GM18909 (cell line): ENCODE measurements around the gene CCDC102B.
"Not testable (repeated sequence)": the region's sequence is repeated elsewhere in the genome, so short reads cannot be mapped to it uniquely, and the experiment has no call there.

Experiments
- ATAC-seq: cut with Tn5 transposase; IDR thresholded peaks from one replicate; pipeline ENCODE4 v1.9.1; 2021; ENCODE audit warnings: mild to moderate bottlenecking; ENCODE audit not compliant: unreplicated experiment, poor library complexity

Gene CCDC102B

GRCh38 chr18:68887410-68887809 is 89.5 kb downstream of the CCDC102B start:
- ATAC-seq, result no peak

- ATAC-seq, result no peak
Measured at GRCh38 chr18:68893354-68893753, 95.5 kb downstream of the CCDC102B start.

GRCh38 chr18:68897286-68897685 is 99.4 kb downstream of the CCDC102B start:
- no peak for ATAC-seq

- ATAC-seq, result no peak
Measured at GRCh38 chr18:68909579-68909978, 111.7 kb downstream of the CCDC102B start.

- ATAC-seq, result no peak
Measured at GRCh38 chr18:68915061-68915460, 117.2 kb downstream of the CCDC102B start.

GRCh38 chr18:68916734-68917133 is 118.9 kb downstream of the CCDC102B start:
- ATAC-seq, result no peak

GRCh38 chr18:68918216-68918615 is 120.3 kb downstream of the CCDC102B start:
- no peak for ATAC-seq

- no peak for ATAC-seq
Measured at GRCh38 chr18:68919900-68920299, 122.0 kb downstream of the CCDC102B start.

GRCh38 chr18:68922392-68922791 is 124.5 kb downstream of the CCDC102B start:
- ATAC-seq, result no peak

- ATAC-seq, result peak; percentile 86
Measured at GRCh38 chr18:68925268-68925667, 127.4 kb downstream of the CCDC102B start.

- ATAC-seq, result no peak
Measured at GRCh38 chr18:68928762-68929675, 131.1 kb downstream of the CCDC102B start.

GRCh38 chr18:68935686-68936085 is 137.8 kb downstream of the CCDC102B start:
- no peak for ATAC-seq

- ATAC-seq, result peak; percentile 79
Measured at GRCh38 chr18:68937029-68937599, 139.2 kb downstream of the CCDC102B start.

- no peak for ATAC-seq
Measured at GRCh38 chr18:68940039-68940438, 142.2 kb downstream of the CCDC102B start.

GRCh38 chr18:68940754-68941153 is 142.9 kb downstream of the CCDC102B start:
- ATAC-seq, result peak; percentile 54

GRCh38 chr18:68942230-68942629 is 144.3 kb downstream of the CCDC102B start:
- ATAC-seq, result no peak

- not testable (repeated sequence) for ATAC-seq
Measured at GRCh38 chr18:68943861-68944260, 146.0 kb downstream of the CCDC102B start.

GRCh38 chr18:68944330-68944729 is 146.4 kb downstream of the CCDC102B start:
- ATAC-seq, result no peak

GRCh38 chr18:68944826-68945225 is 146.9 kb downstream of the CCDC102B start:
- ATAC-seq, result no peak

GRCh38 chr18:68948622-68949021 is 150.7 kb downstream of the CCDC102B start:
- peak; percentile 72 for ATAC-seq

GRCh38 chr18:68954738-68955137 is 156.9 kb downstream of the CCDC102B start:
- no peak for ATAC-seq

- ATAC-seq, result no peak
Measured at GRCh38 chr18:68956650-68957049, 158.8 kb downstream of the CCDC102B start.
